ENCODE measurements around the gene CLPX. TPM values are rescaled to one million over a fixed set of nuclear protein-coding genes. Genes with fewer than 3 reads are reported as not detected.

CLPX gene
- polyA plus RNA-seq, 1 donor: 50.0 TPM

DNA sequence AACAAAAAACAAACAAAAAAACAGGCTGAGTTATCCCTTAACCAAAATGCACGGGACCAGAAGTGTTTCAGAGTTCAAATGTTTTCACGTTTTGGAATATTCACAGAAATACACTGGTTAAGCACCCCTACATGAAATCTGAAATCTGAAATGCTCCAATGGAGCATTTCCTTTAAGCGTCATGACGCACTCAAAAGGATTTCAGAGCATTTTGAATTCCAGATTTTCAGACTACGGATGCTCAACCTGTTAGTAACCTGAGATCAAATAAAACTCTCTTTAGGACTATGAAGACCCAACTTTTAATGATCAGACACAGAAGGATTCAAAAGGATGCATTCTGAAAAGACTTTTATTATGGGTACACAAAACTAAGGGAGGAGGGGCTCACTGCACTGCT is 9.6 kb downstream of the CLPX start:
- H3K27me3 ChIP-seq (ENCODE audit: control insufficient read depth, insufficient read depth, low read length): no peaks in the 10 kb centered on the region
- H3K36me3 ChIP-seq (ENCODE audit: control insufficient read depth, insufficient read depth, low read length): peaks cover 49% of the 10 kb centered on the region
- DNase-seq: no peak
- 83% methylated on average over 2 of the region's 5 CpGs for WGBS (ENCODE audit: insufficient coverage, low lambda C conversion rate)
- no peaks in the 10 kb centered on the region for H3K9me3 ChIP-seq (ENCODE audit: control insufficient read depth, low read depth, low read length)
- no peak overlapping the region for H3K27ac ChIP-seq (ENCODE audit: low read length)
- H3K4me3 ChIP-seq (ENCODE audit: low read length): no peak overlapping the region
- no peaks in the 10 kb centered on the region for H3K4me1 ChIP-seq (ENCODE audit: control insufficient read depth, insufficient read depth, low read length)

DNA sequence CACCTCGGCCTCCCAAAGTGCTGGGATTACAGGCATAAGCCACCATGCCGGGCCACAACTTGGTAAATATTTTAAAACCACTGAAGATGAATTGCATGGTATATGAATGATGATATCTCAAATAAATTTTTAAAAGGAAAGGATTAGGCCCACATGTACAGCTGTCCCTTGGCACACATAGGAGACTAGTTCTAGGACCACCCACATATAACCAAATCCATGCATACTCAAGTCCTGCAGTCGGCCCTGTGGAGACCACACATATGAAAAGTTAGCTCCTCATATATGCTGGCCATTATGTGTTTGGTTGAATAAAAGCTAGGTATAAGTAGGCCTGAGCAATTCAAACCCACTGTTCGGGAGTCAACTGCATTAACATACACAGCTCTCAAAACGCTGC is 10.6 kb downstream of the CLPX start:
- no peak overlapping the region for H3K4me3 ChIP-seq (ENCODE audit: low read length)
- no peaks in the 10 kb centered on the region for H3K9me3 ChIP-seq (ENCODE audit: control insufficient read depth, low read depth, low read length)
- no peaks in the 10 kb centered on the region for H3K27me3 ChIP-seq (ENCODE audit: control insufficient read depth, insufficient read depth, low read length)
- H3K4me1 ChIP-seq (ENCODE audit: control insufficient read depth, insufficient read depth, low read length): no peaks in the 10 kb centered on the region
- no peak overlapping the region for H3K27ac ChIP-seq (ENCODE audit: low read length)
- H3K36me3 ChIP-seq (ENCODE audit: control insufficient read depth, insufficient read depth, low read length): peaks cover 53% of the 10 kb centered on the region
- no CpG with 5 or more reads among the region's 5 CpGs for WGBS (ENCODE audit: insufficient coverage, low lambda C conversion rate)
- no peak for DNase-seq

DNA sequence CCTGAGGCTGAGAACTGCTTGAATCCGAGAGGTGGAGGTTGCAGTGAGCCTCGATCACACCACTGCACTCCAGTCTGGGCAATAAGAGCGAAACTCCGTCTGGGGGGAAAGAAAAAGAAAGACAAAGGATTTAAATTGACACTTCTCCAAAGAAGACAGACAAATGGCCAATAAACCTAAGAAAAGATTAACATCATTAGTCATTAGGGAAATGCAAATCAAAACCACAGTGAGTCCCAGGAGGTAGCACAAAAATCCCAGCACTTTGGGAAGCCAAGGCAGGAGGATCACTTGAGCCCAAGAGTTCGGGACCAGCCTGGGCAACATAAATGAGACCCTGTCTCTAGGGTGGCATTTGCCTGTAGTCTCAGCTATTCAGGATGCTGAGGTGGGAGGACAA is 12.6 kb downstream of the CLPX start:
- Histone ChIP-seq H3K27ac (ENCODE audit: low read length) (no peak overlapping the region), H3K9me3 (ENCODE audit: control insufficient read depth, low read depth, low read length) (no peaks in the 10 kb centered on the region), H3K4me1 (ENCODE audit: control insufficient read depth, insufficient read depth, low read length) (no peaks in the 10 kb centered on the region), H3K36me3 (ENCODE audit: control insufficient read depth, insufficient read depth, low read length) (peaks cover 47% of the 10 kb centered on the region), H3K27me3 (ENCODE audit: control insufficient read depth, insufficient read depth, low read length) (no peaks in the 10 kb centered on the region), H3K4me3 (ENCODE audit: low read length) (no peak overlapping the region)
- no CpG with 5 or more reads among the region's 5 CpGs for WGBS (ENCODE audit: insufficient coverage, low lambda C conversion rate)
- DNase-seq: no peak

DNA sequence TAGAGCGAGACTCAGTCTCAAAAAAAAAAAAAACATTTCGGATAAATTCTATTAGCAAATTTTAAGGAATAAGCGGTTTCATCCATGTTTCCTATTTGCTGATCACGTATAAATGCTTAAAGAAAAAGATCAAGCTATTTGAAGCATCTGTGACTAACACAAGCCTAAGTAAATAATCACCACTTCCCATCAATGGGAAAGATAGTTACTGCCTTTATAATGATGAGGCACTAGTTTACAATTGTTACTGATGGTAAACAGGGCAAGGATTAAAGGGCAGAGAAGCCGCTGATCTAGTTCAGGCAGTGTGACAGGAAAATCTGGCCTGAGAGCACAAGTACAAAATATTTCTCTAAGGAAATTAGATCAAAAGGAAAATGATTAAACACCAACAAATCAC is 13.7 kb downstream of the CLPX start:
- Histone ChIP-seq H3K4me1 (ENCODE audit: control insufficient read depth, insufficient read depth, low read length) (no peaks in the 10 kb centered on the region), H3K4me3 (ENCODE audit: low read length) (no peak overlapping the region), H3K36me3 (ENCODE audit: control insufficient read depth, insufficient read depth, low read length) (peaks cover 36% of the 10 kb centered on the region), H3K27ac (ENCODE audit: low read length) (no peak overlapping the region), H3K27me3 (ENCODE audit: control insufficient read depth, insufficient read depth, low read length) (no peaks in the 10 kb centered on the region), H3K9me3 (ENCODE audit: control insufficient read depth, low read depth, low read length) (no peaks in the 10 kb centered on the region)
- no peak for DNase-seq
- WGBS (ENCODE audit: insufficient coverage, low lambda C conversion rate): 97% methylated on average over 4 of the region's 5 CpGs

DNA sequence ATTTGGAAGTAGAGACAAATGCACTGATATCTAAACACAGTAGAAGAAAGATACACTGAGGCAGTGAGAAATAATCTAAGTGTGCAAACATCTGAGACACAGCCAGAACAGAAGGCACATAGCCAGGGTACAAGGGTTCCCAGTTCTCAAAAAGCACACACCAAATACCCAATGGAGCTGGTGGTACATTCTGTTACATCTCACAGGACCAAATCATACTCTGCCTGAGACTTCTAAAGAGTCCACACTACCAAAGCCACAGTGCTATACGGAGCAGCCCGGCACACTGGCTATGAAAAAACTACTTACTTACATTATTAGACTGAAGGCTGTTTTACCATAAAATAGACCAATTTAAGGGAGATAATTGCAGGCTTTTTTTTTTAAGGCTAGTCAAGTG is 19.3 kb downstream of the CLPX start:
- Histone ChIP-seq H3K27ac (ENCODE audit: low read length) (no peak overlapping the region), H3K4me1 (ENCODE audit: control insufficient read depth, insufficient read depth, low read length) (no peaks in the 10 kb centered on the region), H3K4me3 (ENCODE audit: low read length) (no peak overlapping the region), H3K27me3 (ENCODE audit: control insufficient read depth, insufficient read depth, low read length) (no peaks in the 10 kb centered on the region), H3K36me3 (ENCODE audit: control insufficient read depth, insufficient read depth, low read length) (peaks cover 42% of the 10 kb centered on the region), H3K9me3 (ENCODE audit: control insufficient read depth, low read depth, low read length) (no peaks in the 10 kb centered on the region)
- WGBS (ENCODE audit: insufficient coverage, low lambda C conversion rate): no CpG with 5 or more reads among the region's 2 CpGs
- no peak for DNase-seq

DNA sequence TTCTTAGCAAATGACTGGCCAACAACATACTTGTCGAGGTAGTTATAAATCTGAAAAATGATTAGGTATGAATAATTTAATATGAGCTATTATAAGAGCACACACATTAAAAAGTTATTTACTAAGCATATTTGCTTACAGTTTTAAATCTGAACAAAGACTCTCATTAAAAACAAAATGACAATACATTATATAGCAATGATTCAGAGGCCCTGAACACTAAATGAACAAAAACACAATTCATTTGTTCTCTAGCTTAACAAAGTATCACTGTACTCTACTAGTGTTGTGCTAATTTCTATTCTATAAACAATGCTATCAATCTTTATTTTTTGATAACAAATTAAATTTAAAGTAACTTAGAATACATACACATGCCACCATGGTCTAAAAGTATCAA is 21.0 kb downstream of the CLPX start:
- no peaks in the 10 kb centered on the region for H3K9me3 ChIP-seq (ENCODE audit: control insufficient read depth, low read depth, low read length)
- H3K27ac ChIP-seq (ENCODE audit: low read length): no peak overlapping the region
- H3K4me3 ChIP-seq (ENCODE audit: low read length): no peak overlapping the region
- H3K4me1 ChIP-seq (ENCODE audit: control insufficient read depth, insufficient read depth, low read length): no peaks in the 10 kb centered on the region
- 100% methylated on average over 1 of the region's 1 CpG for WGBS (ENCODE audit: insufficient coverage, low lambda C conversion rate)
- no peak for DNase-seq
- H3K36me3 ChIP-seq (ENCODE audit: control insufficient read depth, insufficient read depth, low read length): peaks cover 34% of the 10 kb centered on the region
- no peaks in the 10 kb centered on the region for H3K27me3 ChIP-seq (ENCODE audit: control insufficient read depth, insufficient read depth, low read length)

DNA sequence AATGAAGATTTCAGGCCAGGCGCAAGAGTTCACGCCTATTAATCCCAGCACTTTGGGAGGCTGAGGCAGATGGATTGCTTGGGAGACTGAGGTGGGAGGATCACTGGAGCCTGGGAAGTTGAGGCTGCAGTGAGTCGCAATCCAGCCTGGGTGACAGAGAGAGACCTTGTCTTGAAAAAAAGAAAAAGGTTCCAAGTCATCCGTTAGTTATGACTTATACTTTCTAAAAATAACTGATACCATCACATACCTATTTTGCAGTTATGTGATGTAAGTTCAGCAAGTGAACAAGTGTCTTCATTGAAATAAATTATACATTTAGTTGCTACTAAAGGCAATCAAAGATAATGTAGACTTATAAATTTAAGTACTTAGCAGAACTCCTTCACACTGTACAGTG is 22.1 kb downstream of the CLPX start:
- H3K4me1 ChIP-seq (ENCODE audit: control insufficient read depth, insufficient read depth, low read length): no peaks in the 10 kb centered on the region
- no peaks in the 10 kb centered on the region for H3K9me3 ChIP-seq (ENCODE audit: control insufficient read depth, low read depth, low read length)
- no peak overlapping the region for H3K27ac ChIP-seq (ENCODE audit: low read length)
- H3K36me3 ChIP-seq (ENCODE audit: control insufficient read depth, insufficient read depth, low read length): peaks cover 41% of the 10 kb centered on the region
- H3K27me3 ChIP-seq (ENCODE audit: control insufficient read depth, insufficient read depth, low read length): no peaks in the 10 kb centered on the region
- WGBS (ENCODE audit: insufficient coverage, low lambda C conversion rate): 100% methylated on average over 1 of the region's 4 CpGs
- no peak for DNase-seq
- H3K4me3 ChIP-seq (ENCODE audit: low read length): no peak overlapping the region

DNA sequence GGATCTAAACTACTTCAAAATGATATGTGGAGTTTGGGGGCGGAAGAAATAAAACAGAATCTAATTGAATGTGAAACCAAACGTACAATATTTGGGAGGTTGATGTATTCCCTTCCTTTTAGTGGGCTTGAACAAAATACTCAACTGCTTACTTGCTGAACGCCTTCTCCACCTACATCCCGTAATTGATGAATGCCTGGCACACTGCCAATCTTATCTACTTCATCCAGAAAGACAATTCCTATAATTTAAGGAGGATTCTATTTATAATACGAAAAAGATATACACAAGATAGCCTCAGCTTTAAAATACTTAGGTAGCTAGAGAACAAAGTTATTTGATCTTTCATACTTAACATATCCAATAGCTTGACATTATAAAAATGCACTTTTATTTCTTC is 28.4 kb downstream of the CLPX start:
- DNase-seq: no peak
- WGBS (ENCODE audit: insufficient coverage, low lambda C conversion rate): no CpG with 5 or more reads among the region's 5 CpGs
- no peaks in the 10 kb centered on the region for H3K27me3 ChIP-seq (ENCODE audit: control insufficient read depth, insufficient read depth, low read length)
- no peak overlapping the region for H3K4me3 ChIP-seq (ENCODE audit: low read length)
- no peaks in the 10 kb centered on the region for H3K4me1 ChIP-seq (ENCODE audit: control insufficient read depth, insufficient read depth, low read length)
- H3K36me3 ChIP-seq (ENCODE audit: control insufficient read depth, insufficient read depth, low read length): peaks cover 61% of the 10 kb centered on the region
- H3K9me3 ChIP-seq (ENCODE audit: control insufficient read depth, low read depth, low read length): no peaks in the 10 kb centered on the region
- no peak overlapping the region for H3K27ac ChIP-seq (ENCODE audit: low read length)

DNA sequence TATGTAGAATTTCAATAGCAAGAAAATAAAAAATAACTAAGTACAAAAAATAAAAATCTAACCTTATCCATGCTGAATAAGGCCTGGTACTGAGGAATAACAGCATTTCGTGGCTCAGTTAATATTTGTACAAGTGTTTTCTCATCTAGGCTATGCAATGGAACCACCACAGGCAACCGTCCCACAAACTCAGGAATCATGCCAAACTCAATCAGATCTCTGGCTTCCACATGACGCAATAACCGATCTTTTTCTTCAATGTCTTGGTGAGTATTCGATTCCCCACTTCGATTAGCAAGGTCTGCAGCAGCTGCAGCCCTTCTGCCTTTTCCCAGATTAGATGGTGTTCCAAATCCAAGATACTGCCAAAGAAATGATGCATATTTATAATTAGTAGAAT is 30.4 kb downstream of the CLPX start:
- no peak overlapping the region for H3K27ac ChIP-seq (ENCODE audit: low read length)
- WGBS (ENCODE audit: insufficient coverage, low lambda C conversion rate): 100% methylated on average over 1 of the region's 6 CpGs
- H3K4me1 ChIP-seq (ENCODE audit: control insufficient read depth, insufficient read depth, low read length): no peaks in the 10 kb centered on the region
- no peak overlapping the region for H3K4me3 ChIP-seq (ENCODE audit: low read length)
- no peaks in the 10 kb centered on the region for H3K27me3 ChIP-seq (ENCODE audit: control insufficient read depth, insufficient read depth, low read length)
- peaks cover 65% of the 10 kb centered on the region for H3K36me3 ChIP-seq (ENCODE audit: control insufficient read depth, insufficient read depth, low read length)
- H3K9me3 ChIP-seq (ENCODE audit: control insufficient read depth, low read depth, low read length): no peaks in the 10 kb centered on the region
- no peak for DNase-seq

DNA sequence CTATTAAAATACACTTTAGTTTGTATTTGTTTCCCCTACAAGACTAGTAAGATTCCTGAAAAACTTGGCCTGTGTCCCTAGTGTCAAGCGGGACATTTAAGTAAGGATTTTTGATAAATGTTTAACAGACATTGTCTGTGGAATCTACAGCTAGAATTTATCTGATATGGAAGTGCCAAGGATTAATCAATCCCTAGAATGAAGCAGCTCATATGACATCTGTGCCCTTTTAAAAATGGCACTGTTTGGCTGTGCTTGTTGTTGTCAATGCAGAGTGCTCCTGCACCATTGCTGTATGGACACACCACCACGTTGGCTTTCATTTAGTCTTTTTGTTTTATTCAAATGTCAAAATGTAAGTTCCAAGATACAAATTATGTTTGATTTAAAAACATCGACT is 37.2 kb downstream of the CLPX start:
- H3K4me1 ChIP-seq (ENCODE audit: control insufficient read depth, insufficient read depth, low read length): no peaks in the 10 kb centered on the region
- H3K4me3 ChIP-seq (ENCODE audit: low read length): no peak overlapping the region
- H3K27ac ChIP-seq (ENCODE audit: low read length): no peak overlapping the region
- H3K36me3 ChIP-seq (ENCODE audit: control insufficient read depth, insufficient read depth, low read length): peaks cover 28% of the 10 kb centered on the region
- no peaks in the 10 kb centered on the region for H3K27me3 ChIP-seq (ENCODE audit: control insufficient read depth, insufficient read depth, low read length)
- no peak for DNase-seq
- H3K9me3 ChIP-seq (ENCODE audit: control insufficient read depth, low read depth, low read length): no peaks in the 10 kb centered on the region
- WGBS (ENCODE audit: insufficient coverage, low lambda C conversion rate): 100% methylated on average over 1 of the region's 3 CpGs

DNA sequence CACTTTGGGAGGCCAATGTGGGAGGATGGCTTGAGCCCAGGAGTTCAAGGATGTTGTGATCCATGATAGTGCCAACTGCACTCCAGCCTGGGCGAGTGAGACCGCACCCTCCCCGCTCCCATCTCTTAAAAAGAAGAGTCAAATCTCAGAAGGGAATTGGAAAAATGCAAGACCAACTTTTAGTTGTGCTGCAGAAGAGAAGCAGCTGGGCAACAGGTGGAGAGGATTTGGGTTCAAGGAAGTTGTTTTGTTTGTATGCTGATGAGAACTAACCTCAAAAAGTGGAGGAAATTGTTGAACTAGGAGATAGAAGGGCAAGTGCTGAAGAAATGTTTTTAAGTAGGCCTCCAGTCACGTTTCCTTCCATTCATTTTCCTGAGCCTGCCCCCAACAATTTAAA is 38.7 kb downstream of the CLPX start:
- Histone ChIP-seq H3K4me1 (ENCODE audit: control insufficient read depth, insufficient read depth, low read length) (no peaks in the 10 kb centered on the region), H3K27ac (ENCODE audit: low read length) (no peak overlapping the region), H3K27me3 (ENCODE audit: control insufficient read depth, insufficient read depth, low read length) (no peaks in the 10 kb centered on the region), H3K9me3 (ENCODE audit: control insufficient read depth, low read depth, low read length) (no peaks in the 10 kb centered on the region), H3K4me3 (ENCODE audit: low read length) (no peak overlapping the region), H3K36me3 (ENCODE audit: control insufficient read depth, insufficient read depth, low read length) (peaks cover 22% of the 10 kb centered on the region)
- WGBS (ENCODE audit: insufficient coverage, low lambda C conversion rate): no CpG with 5 or more reads among the region's 4 CpGs
- no peak for DNase-seq
